GM12865 (cell line): ENCODE data around the gene NT5C2.
"Not testable (repeated sequence)": the region's sequence is repeated elsewhere in the genome, so short reads cannot be mapped to it uniquely, and the experiment has no call there.

ENCODE experiments used
- DNase-seq: peaks from one replicate; pipeline ENCODE4 v3.0.0; 2010; ENCODE audit warnings: low read depth
- H3K4me3 ChIP-seq: 2 replicates; pipeline ENCODE4 v1.5.1; 2011; ENCODE audit warnings: mild to moderate bottlenecking, low read depth, low read length, control low read depth
- CTCF ChIP-seq: IDR thresholded peaks from 2 replicates; pipeline ENCODE4 v1.5.1; 2011; ENCODE audit warnings: low read length, control low read depth, low read depth, inconsistent platforms; ENCODE audit not compliant: insufficient read depth; ENCODE audit errors: missing control alignments

NT5C2 gene

GRCh38 chr10:103231047-103231551, 38.0 kb upstream of the NT5C2 start:
- no peak for DNase-seq
- TF ChIP-seq CTCF: no peak
- H3K4me3 ChIP-seq: no peak overlapping the region

- no peak for TF ChIP-seq CTCF
- H3K4me3 ChIP-seq: no peak overlapping the region
- no peak for DNase-seq
Observed at GRCh38 chr10:103227416-103227815, 34.3 kb upstream of the NT5C2 start.

- no peak for DNase-seq
- TF ChIP-seq CTCF: no peak
- no peak overlapping the region for H3K4me3 ChIP-seq
Observed at GRCh38 chr10:103225939-103226338, 32.9 kb upstream of the NT5C2 start.

- not testable (repeated sequence) for DNase-seq, H3K4me3 ChIP-seq
Observed at GRCh38 chr10:103224721-103225120, 31.6 kb upstream of the NT5C2 start.

GRCh38 chr10:103224133-103224532, 31.1 kb upstream of the NT5C2 start:
- no peak for DNase-seq
- no peak for TF ChIP-seq CTCF
- H3K4me3 ChIP-seq: no peak overlapping the region

- H3K4me3 ChIP-seq, DNase-seq: not testable (repeated sequence)
Observed at GRCh38 chr10:103216362-103216761, 23.3 kb upstream of the NT5C2 start.

GRCh38 chr10:103215601-103216000, 22.5 kb upstream of the NT5C2 start:
- no peak overlapping the region for H3K4me3 ChIP-seq
- DNase-seq: no peak
- no peak for TF ChIP-seq CTCF

- not testable (repeated sequence) for DNase-seq, H3K4me3 ChIP-seq
Observed at GRCh38 chr10:103210262-103210661, 17.2 kb upstream of the NT5C2 start.

GRCh38 chr10:103207643-103208042, 14.6 kb upstream of the NT5C2 start:
- not testable (repeated sequence) for H3K4me3 ChIP-seq, DNase-seq
